ENCODE results near the gene COQ8A.

GRCh38 chr1:227009937-227010336 is 69.8 kb downstream of the COQ8A start:
- TF ChIP-seq CTCF (IDR thresholded peaks at IDR 0.05) = no peak
- TF ChIP-seq POLR2AphosphoS5 (IDR thresholded peaks at IDR 0.05) = no peak
- TF ChIP-seq POLR2A (IDR thresholded peaks at IDR 0.05) = no peak
